Endothelial cell of umbilical vein (primary cell): ENCODE measurements around the gene TIFAB. TPM values are rescaled to one million over a fixed set of nuclear protein-coding genes. Genes with fewer than 3 reads are reported as not detected.

Source experiments
- BruUV-seq: library from RNA; stranded (reverse); fragments of 400-500 nt; replicated peaks from 2 replicates; lab custom pipeline; 2021; lab: Mats Ljungman, UMichigan
- CTCF ChIA-PET: fragments of 300-600, 350-600 bp; sonication (Branson Sonifier 250); formaldehyde crosslinking; loops from one replicate; lab custom pipeline; 2021; ENCODE audit warnings: antibody characterized with exemption, inconsistent platforms; lab: Charles Lee
- POLR2A ChIA-PET: fragments of 300-600, 350-600 bp; sonication (Branson Sonifier 250); formaldehyde crosslinking; loops from one replicate; lab custom pipeline; 2021; ENCODE audit warnings: antibody characterized with exemption, inconsistent platforms; lab: Charles Lee
- DNase-seq: peaks from one replicate; pipeline ENCODE4 v3.0.0-alpha.2; 2011; ENCODE audit warnings: low read depth, low spot score
- FAIRE-seq: peaks from 2 replicates; lab custom pipeline; 2011; peaks lifted over from hg19 to GRCh38; lab: Jason Lieb, UNC
- H2AFZ ChIP-seq: 2 replicates; pipeline ENCODE4 v1.6.0; 2012; ENCODE audit warnings: low read depth, low read length, control low read depth, inconsistent platforms
- H3K27ac ChIP-seq: 2 replicates; pipeline ENCODE4 v1.5.1; 2011; ENCODE audit warnings: low read depth, mild to moderate bottlenecking, control low read depth, low read length, moderate library complexity; ENCODE audit not compliant: insufficient read depth
- H3K27me3 ChIP-seq, 2 experiments: 2 replicates each; pipeline versions ENCODE4 v1.6.0 to v1.6.1; 2011; ENCODE audit warnings: low read length in 2 of 2, mixed read lengths in 1 of 2; ENCODE audit not compliant: control insufficient read depth in 2 of 2, insufficient read depth in 2 of 2
- H3K36me3 ChIP-seq, 2 experiments: 2 replicates in 1 of 2; 3 replicates in 1 of 2; pipeline ENCODE4 v1.5.1; 2011; ENCODE audit warnings: low read length in 2 of 2, mild to moderate bottlenecking in 1 of 2, moderate library complexity in 1 of 2; ENCODE audit not compliant: control insufficient read depth in 2 of 2, insufficient read depth in 2 of 2; ENCODE audit errors: extremely low read depth in 1 of 2
- H3K4me1 ChIP-seq: 3 replicates; pipeline ENCODE4 v1.5.1; 2011; ENCODE audit warnings: mild to moderate bottlenecking, low read length; ENCODE audit not compliant: control insufficient read depth, insufficient read depth; ENCODE audit errors: extremely low read depth
- H3K4me2 ChIP-seq: 2 replicates; pipeline ENCODE4 v1.6.1; 2011; ENCODE audit warnings: low read length, control low read depth, mixed read lengths; ENCODE audit not compliant: insufficient read depth
- H3K4me3 ChIP-seq, 3 experiments: fragments of 200-600 bp in 1 of 3; sonication (generic), shearing (Covaris generic) in 1 of 3; replicated peaks in 1 of 3; 2 replicates each; pipeline ENCODE4 v1.5.1; 2011 to 2016; ENCODE audit warnings: control low read depth in 3 of 3, low read length in 3 of 3, mild to moderate bottlenecking in 2 of 3, inconsistent platforms in 1 of 3, low read depth in 1 of 3, moderate library complexity in 1 of 3; ENCODE audit not compliant: insufficient read depth in 1 of 3
- H3K79me2 ChIP-seq: 2 replicates; pipeline ENCODE4 v1.6.0; 2012; ENCODE audit warnings: low read length, inconsistent platforms; ENCODE audit not compliant: control insufficient read depth, insufficient read depth
- H3K9ac ChIP-seq: replicated peaks from 2 replicates; pipeline ENCODE3; 2011; ENCODE audit warnings: low read length, control low read depth; ENCODE audit not compliant: insufficient read depth; ENCODE audit errors: extremely low read depth
- H3K9me1 ChIP-seq: replicated peaks from 3 replicates; pipeline ENCODE4 v1.6.0; 2011; ENCODE audit warnings: mild to moderate bottlenecking, low read length; ENCODE audit not compliant: control insufficient read depth, insufficient read depth; ENCODE audit errors: extremely low read depth
- H3K9me3 ChIP-seq: replicated peaks from 2 replicates; pipeline ENCODE4 v1.5.1; 2012; ENCODE audit warnings: low read length, inconsistent platforms; ENCODE audit not compliant: control insufficient read depth, insufficient read depth
- H4K20me1 ChIP-seq: replicated peaks from 2 replicates; pipeline ENCODE3; 2011; ENCODE audit warnings: mild to moderate bottlenecking, low read length; ENCODE audit not compliant: control insufficient read depth, insufficient read depth; ENCODE audit errors: extremely low read depth
- EZH2 ChIP-seq: IDR thresholded peaks from 2 replicates; pipeline ENCODE4 v1.6.1; 2012; ENCODE audit warnings: borderline replicate concordance, low read depth, mild to moderate bottlenecking, moderate library complexity, low read length, inconsistent platforms; ENCODE audit not compliant: severe bottlenecking
- FOS ChIP-seq: IDR thresholded peaks from 2 replicates; pipeline ENCODE4 v1.6.1; 2011; ENCODE audit warnings: mild to moderate bottlenecking, low read length, moderate library complexity, borderline replicate concordance; ENCODE audit not compliant: insufficient read depth
- GATA2 ChIP-seq: IDR thresholded peaks from 2 replicates; pipeline ENCODE4 v1.7.0; 2011; ENCODE audit warnings: low read depth, mild to moderate bottlenecking, moderate library complexity, mixed read lengths, low read length; ENCODE audit not compliant: insufficient read length, insufficient read depth
- JUN ChIP-seq: IDR thresholded peaks from 2 replicates; pipeline ENCODE4 v1.6.1; 2011; ENCODE audit warnings: borderline replicate concordance, low read depth; ENCODE audit not compliant: insufficient read length, insufficient read depth
- MYC ChIP-seq: IDR thresholded peaks from one replicate; pipeline ENCODE4 v1.6.1; 2011; ENCODE audit warnings: mild to moderate bottlenecking, low read depth, low read length
- POLR2A ChIP-seq: IDR thresholded peaks from 2 replicates; pipeline ENCODE4 v1.6.1; 2012; ENCODE audit warnings: low read depth, mild to moderate bottlenecking, control low read depth, low read length
- POLR2AphosphoS5 ChIP-seq: IDR thresholded peaks from 2 replicates; pipeline ENCODE4 v1.6.1; 2012; ENCODE audit warnings: low read depth, mild to moderate bottlenecking, control low read depth, low read length, moderate library complexity; ENCODE audit not compliant: insufficient read depth
- dilution Hi-C: fragments of 300-500 bp; cut with MboI; formaldehyde crosslinking; loops from one replicate; pipeline ENCODE4 v1.15.0; 2019; ENCODE audit warnings: low sequenced_read_pairs; ENCODE audit not compliant: extremely low pct_ligation_motif_present
- intact Hi-C: fragments of 100-400 bp; cut with micrococcal nuclease; formaldehyde crosslinking; loops from one replicate; pipeline ENCODE4 v1.10.0; 2022
- polyA plus RNA-seq, 4 experiments: library from polyadenylated mRNA; depleted of rRNA in 3 of 4; stranded (reverse) in 3 of 4; unstranded in 1 of 4; fragments of >200 nt; gene quantifications; 2 replicates each; pipeline versions ENCODE4 v1.2.1 to v1.2.3, GENCODE V29; 2011 to 2012; ENCODE audit warnings: missing spikeins in 1 of 4
- total RNA-seq: library from RNA; stranded (reverse); gene quantifications from 2 replicates; pipeline ENCODE4 v1.2.3, GENCODE V29; 2021
- TF ChIP-seq, protein P1 (sequence below), 2 donors: IDR thresholded peaks; 1 replicate in 1 of 2; 2 replicates in 1 of 2; pipeline ENCODE4 v1.5.1; 2011; ENCODE audit warnings: low read length in 2 of 2, mild to moderate bottlenecking in 2 of 2, moderate library complexity in 2 of 2, control low read depth in 1 of 2, inconsistent platforms in 1 of 2, low read depth in 1 of 2; ENCODE audit not compliant: insufficient read depth in 1 of 2; ENCODE audit errors: extremely low read depth in 1 of 2
- TF ChIP-seq, protein P2 (sequence below): IDR thresholded peaks from 2 replicates; pipeline ENCODE4 v1.6.1; 2011; ENCODE audit not compliant: insufficient read depth, insufficient read length

TIFAB gene
- total and polyA plus RNA-seq, 2 donors (not counting 3 experiments of a cell fraction or from before 2014, with no cell fraction given) = not detected

DNA sequence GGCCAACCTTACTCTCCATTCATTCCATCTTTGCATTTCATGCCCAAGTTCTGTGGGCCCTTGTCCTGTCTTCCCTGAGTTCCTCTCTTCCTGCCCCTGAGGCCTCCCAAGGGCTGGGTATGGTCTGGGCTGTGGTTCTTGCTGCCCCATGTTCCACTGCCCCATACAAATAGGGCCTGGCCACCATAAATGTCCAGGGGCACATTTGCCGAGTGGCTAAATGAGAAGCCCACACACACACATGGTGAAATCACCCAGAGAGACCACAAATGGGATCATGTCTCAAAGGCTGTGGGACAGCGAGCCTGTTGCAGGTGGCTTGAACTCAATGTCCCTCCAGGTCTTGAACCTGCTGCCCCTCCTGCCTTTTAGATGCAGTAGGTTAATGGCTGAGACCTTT lies 1.2 kb downstream of the TIFAB start:
- no peaks in the 10 kb centered on the region for H4K20me1 ChIP-seq

More for the DNA sequence above, 1.2 kb downstream of the TIFAB start:
- H3K27ac ChIP-seq = no peak overlapping the region
- no peaks in the 10 kb centered on the region for H3K9me3 ChIP-seq
- no peak overlapping the region for H3K4me2 ChIP-seq
- DNase-seq = no peak
- intact Hi-C loops (no loop called here), dilution Hi-C loops (loop anchor here (25.0 kb wide), 1 partner anchor 111 kb away; no protein-coding TSS in a partner anchor)
- no peaks in the 10 kb centered on the region for H3K4me1 ChIP-seq
- peaks cover 7 to 8% of the 10 kb centered on the region in 2 experiments for H3K27me3 ChIP-seq
- FAIRE-seq = no peak
- no TSS peak for BruUV-seq
- H3K36me3 ChIP-seq = no peaks in the 10 kb centered on the region
- H2AFZ ChIP-seq = no peak overlapping the region
- TF ChIP-seq POLR2AphosphoS5 = no peak
- TF ChIP-seq, protein P1, sequence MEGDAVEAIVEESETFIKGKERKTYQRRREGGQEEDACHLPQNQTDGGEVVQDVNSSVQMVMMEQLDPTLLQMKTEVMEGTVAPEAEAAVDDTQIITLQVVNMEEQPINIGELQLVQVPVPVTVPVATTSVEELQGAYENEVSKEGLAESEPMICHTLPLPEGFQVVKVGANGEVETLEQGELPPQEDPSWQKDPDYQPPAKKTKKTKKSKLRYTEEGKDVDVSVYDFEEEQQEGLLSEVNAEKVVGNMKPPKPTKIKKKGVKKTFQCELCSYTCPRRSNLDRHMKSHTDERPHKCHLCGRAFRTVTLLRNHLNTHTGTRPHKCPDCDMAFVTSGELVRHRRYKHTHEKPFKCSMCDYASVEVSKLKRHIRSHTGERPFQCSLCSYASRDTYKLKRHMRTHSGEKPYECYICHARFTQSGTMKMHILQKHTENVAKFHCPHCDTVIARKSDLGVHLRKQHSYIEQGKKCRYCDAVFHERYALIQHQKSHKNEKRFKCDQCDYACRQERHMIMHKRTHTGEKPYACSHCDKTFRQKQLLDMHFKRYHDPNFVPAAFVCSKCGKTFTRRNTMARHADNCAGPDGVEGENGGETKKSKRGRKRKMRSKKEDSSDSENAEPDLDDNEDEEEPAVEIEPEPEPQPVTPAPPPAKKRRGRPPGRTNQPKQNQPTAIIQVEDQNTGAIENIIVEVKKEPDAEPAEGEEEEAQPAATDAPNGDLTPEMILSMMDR (IDR thresholded peaks at IDR 0.05; ENCODE audit: extremely low read depth in 1 of 2, insufficient read depth in 1 of 2, low read depth in 1 of 2, low read length in 2 of 2) = no peak
- TF ChIP-seq GATA2 = no peak
- no peak for TF ChIP-seq JUN
- no peak for TF ChIP-seq MYC
- no peak for TF ChIP-seq POLR2A
- no peak for TF ChIP-seq EZH2
- no peak for TF ChIP-seq FOS
- TF ChIP-seq, protein P2, sequence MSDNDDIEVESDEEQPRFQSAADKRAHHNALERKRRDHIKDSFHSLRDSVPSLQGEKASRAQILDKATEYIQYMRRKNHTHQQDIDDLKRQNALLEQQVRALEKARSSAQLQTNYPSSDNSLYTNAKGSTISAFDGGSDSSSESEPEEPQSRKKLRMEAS = no peak
- CTCF ChIA-PET = no interaction called here
- no peaks in the 10 kb centered on the region for H3K9me1 ChIP-seq
- POLR2A ChIA-PET = no interaction called here
- H3K4me3 ChIP-seq = no peak overlapping the region
- no peak overlapping the region for H3K9ac ChIP-seq
- no peaks in the 10 kb centered on the region for H3K79me2 ChIP-seq
